H1 (cell line): ENCODE data around the gene PLK5. TPM values are rescaled to one million over a fixed set of nuclear protein-coding genes. Genes with fewer than 3 reads are reported as not detected.

Experiments
- CHD7 ChIP-seq: fragments of 300-600 bp; sonication (generic); IDR thresholded peaks from 2 replicates; pipeline ENCODE4 v1.7.1; 2012; ENCODE audit warnings: low read length, moderate library complexity, mild to moderate bottlenecking, inconsistent platforms; ENCODE audit not compliant: insufficient replicate concordance
- EZH2 ChIP-seq: fragments of 200-600 bp; sonication (generic); IDR thresholded peaks from 2 replicates; pipeline ENCODE4 v1.7.1; 2012; ENCODE audit warnings: low read depth, mild to moderate bottlenecking, moderate library complexity, low read length, inconsistent platforms; ENCODE audit not compliant: severe bottlenecking
- PHF8 ChIP-seq: fragments of 200-600 bp; sonication (generic); conservative IDR thresholded peaks from 2 replicates; pipeline ENCODE4 v1.7.1; 2012; ENCODE audit warnings: low read depth, mild to moderate bottlenecking, inconsistent platforms, low read length, moderate library complexity
- polyA plus RNA-seq, 7 experiments: library from polyadenylated mRNA; depleted of rRNA in 3 of 7; stranded (reverse) in 5 of 7; unstranded in 2 of 7; fragments of >200 nt in 5 of 7; fragments of 200-250 nt in 2 of 7; gene quantifications; 1 replicate in 5 of 7; 2 replicates in 1 of 7; 4 replicates in 1 of 7; pipeline versions ENCODE4 v1.2.1 to v1.2.3, GENCODE V29; 2011 to 2013; ENCODE audit warnings: missing spikeins in 2 of 7, mixed read lengths in 2 of 7
- total RNA-seq: library from RNA; stranded (reverse); fragmentation: NEBNext Ultra II Directional; extraction: Animal tissue kit (Norgen Biotek cat#: 25700); gene quantifications from 2 replicates; pipeline ENCODE4 v1.2.1, GENCODE V29; 2021

The PLK5 gene
- total and polyA plus RNA-seq, 2 of the 8 experiments (the other 6 are each of a cell fraction or from before 2014, with no cell fraction given), result 0.43 to 0.45 TPM

- TF ChIP-seq CHD7, result no peak
- no peak for TF ChIP-seq PHF8
- TF ChIP-seq EZH2, result no peak
- TF ChIP-seq, all 59 proteins: peak for 0
Observed at GRCh38 chr19:1577090-1577928, 53.4 kb downstream of the PLK5 start (continued).
